Measurements from ENCODE around the gene RAB31.

RAB31 gene

GRCh38 chr18:9681217-9681616, 26.9 kb upstream of the RAB31 start:
- Histone ChIP-seq H3K4me1 (ENCODE audit: insufficient read depth, low read length) (peaks cover 19% of the 10 kb centered on the region), H3K36me3 (ENCODE audit: insufficient read depth, low read length) (no peaks in the 10 kb centered on the region), H3K9ac (ENCODE audit: low read length) (no peak overlapping the region), H3K27ac (ENCODE audit: low read depth, low read length) (no peak overlapping the region), H3K27me3 (ENCODE audit: control insufficient read depth in 1 of 2, insufficient read depth in 2 of 2, low read length in 2 of 2) (no peaks in the 10 kb centered on the region), H3K9me3 (ENCODE audit: low read length) (no peaks in the 10 kb centered on the region), H3K4me3 (ENCODE audit: low read depth in 1 of 2, low read length in 2 of 2) (no peak overlapping the region)

- Histone ChIP-seq H3K36me3 (ENCODE audit: insufficient read depth, low read length) (no peaks in the 10 kb centered on the region), H3K4me3 (ENCODE audit: low read depth in 1 of 2, low read length in 2 of 2) (no peak overlapping the region), H3K4me1 (ENCODE audit: insufficient read depth, low read length) (peaks cover 19% of the 10 kb centered on the region), H3K27me3 (ENCODE audit: control insufficient read depth in 1 of 2, insufficient read depth in 2 of 2, low read length in 2 of 2) (no peaks in the 10 kb centered on the region), H3K27ac (ENCODE audit: low read depth, low read length) (no peak overlapping the region), H3K9me3 (ENCODE audit: low read length) (no peaks in the 10 kb centered on the region), H3K9ac (ENCODE audit: low read length) (no peak overlapping the region)
Measured at GRCh38 chr18:9682572-9682971, 25.5 kb upstream of the RAB31 start.

DNA sequence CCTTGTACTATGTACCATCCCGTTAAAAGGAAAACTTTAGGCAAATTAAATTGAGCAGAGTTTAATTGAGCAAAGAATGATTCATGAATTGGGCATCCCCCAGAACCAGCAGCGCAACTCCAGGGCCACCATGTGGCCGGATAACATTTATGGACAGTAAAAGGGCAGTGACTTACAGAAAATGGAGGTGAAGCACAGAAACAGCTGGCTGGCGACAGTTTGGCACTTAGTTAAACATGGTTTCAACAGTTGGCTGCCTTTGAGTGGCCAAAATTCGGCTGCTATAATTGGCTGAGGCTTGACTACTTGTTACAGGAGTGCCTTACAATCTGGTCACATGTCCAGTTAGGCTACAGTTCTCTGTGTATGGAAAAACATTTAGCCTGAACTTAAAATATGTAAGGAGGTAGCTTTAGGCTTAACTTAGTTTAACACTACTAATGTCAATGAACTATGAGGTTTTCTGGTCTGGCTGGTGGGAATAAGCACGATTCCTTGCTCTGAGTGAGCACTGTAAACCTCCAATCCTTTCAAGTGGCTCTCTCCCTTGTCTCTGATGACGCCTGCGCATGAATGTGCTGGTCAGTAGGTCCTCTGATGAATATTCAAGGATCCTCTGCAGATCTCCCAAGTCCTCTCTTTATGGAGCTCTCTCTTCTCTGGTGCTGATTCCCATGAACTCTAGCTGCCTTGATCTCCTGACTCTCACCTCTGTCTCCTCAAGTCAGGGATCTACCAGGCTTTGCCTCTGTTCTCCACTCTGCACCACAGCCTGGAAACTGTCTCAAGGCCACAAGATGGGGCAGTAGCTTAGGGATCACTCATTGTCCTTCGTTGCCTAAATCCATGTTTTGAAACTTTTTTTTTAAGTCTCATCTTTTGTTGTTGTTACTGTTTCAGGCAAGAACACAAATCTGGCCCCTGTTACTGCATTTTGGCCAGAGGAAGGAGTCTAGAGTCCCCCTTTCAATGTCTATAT, 24.4 kb upstream of the RAB31 start:
- no peaks in the 10 kb centered on the region for H3K36me3 ChIP-seq (ENCODE audit: insufficient read depth, low read length)
- H3K27ac ChIP-seq (ENCODE audit: low read depth, low read length), result no peak overlapping the region
- H3K9ac ChIP-seq (ENCODE audit: low read length), result no peak overlapping the region

GRCh38 chr18:9684881-9685614, 23.1 kb upstream of the RAB31 start:
- H3K4me1 ChIP-seq (ENCODE audit: insufficient read depth, low read length), result peaks cover 19% of the 10 kb centered on the region
- H3K4me3 ChIP-seq (ENCODE audit: low read depth in 1 of 2, low read length in 2 of 2), result no peak overlapping the region
- H3K36me3 ChIP-seq (ENCODE audit: insufficient read depth, low read length), result no peaks in the 10 kb centered on the region
- H3K9me3 ChIP-seq (ENCODE audit: low read length), result no peaks in the 10 kb centered on the region
- peak overlapping the region; percentile 22 for H3K27ac ChIP-seq (ENCODE audit: low read depth, low read length)
- no peaks in the 10 kb centered on the region for H3K27me3 ChIP-seq (ENCODE audit: control insufficient read depth in 1 of 2, insufficient read depth in 2 of 2, low read length in 2 of 2)
- no peak overlapping the region for H3K9ac ChIP-seq (ENCODE audit: low read length)

More for the DNA sequence above, 24.4 kb upstream of the RAB31 start:
- H3K4me3 ChIP-seq (ENCODE audit: low read depth in 1 of 2, low read length in 2 of 2), result no peak overlapping the region
- no peaks in the 10 kb centered on the region for H3K9me3 ChIP-seq (ENCODE audit: low read length)
- peaks cover 19% of the 10 kb centered on the region for H3K4me1 ChIP-seq (ENCODE audit: insufficient read depth, low read length)
- no peaks in the 10 kb centered on the region for H3K27me3 ChIP-seq (ENCODE audit: control insufficient read depth in 1 of 2, insufficient read depth in 2 of 2, low read length in 2 of 2)

GRCh38 chr18:9685615-9685890, 22.5 kb upstream of the RAB31 start:
- H3K27ac ChIP-seq (ENCODE audit: low read depth, low read length), result no peak overlapping the region
- H3K9ac ChIP-seq (ENCODE audit: low read length), result no peak overlapping the region
- H3K4me3 ChIP-seq (ENCODE audit: low read depth in 1 of 2, low read length in 2 of 2), result no peak overlapping the region

GRCh38 chr18:9688036-9688741, 19.9 kb upstream of the RAB31 start:
- Histone ChIP-seq H3K9me3 (ENCODE audit: low read length) (no peaks in the 10 kb centered on the region), H3K27me3 (ENCODE audit: control insufficient read depth in 1 of 2, insufficient read depth in 2 of 2, low read length in 2 of 2) (no peaks in the 10 kb centered on the region), H3K27ac (ENCODE audit: low read depth, low read length) (no peak overlapping the region), H3K9ac (ENCODE audit: low read length) (no peak overlapping the region), H3K4me1 (ENCODE audit: insufficient read depth, low read length) (peaks cover 19% of the 10 kb centered on the region), H3K36me3 (ENCODE audit: insufficient read depth, low read length) (no peaks in the 10 kb centered on the region), H3K4me3 (ENCODE audit: low read depth in 1 of 2, low read length in 2 of 2) (no peak overlapping the region)

More at GRCh38 chr18:9685615-9685890, 22.5 kb upstream of the RAB31 start:
- Histone ChIP-seq H3K36me3 (ENCODE audit: insufficient read depth, low read length) (no peaks in the 10 kb centered on the region), H3K9me3 (ENCODE audit: low read length) (no peaks in the 10 kb centered on the region), H3K27me3 (ENCODE audit: control insufficient read depth in 1 of 2, insufficient read depth in 2 of 2, low read length in 2 of 2) (no peaks in the 10 kb centered on the region), H3K4me1 (ENCODE audit: insufficient read depth, low read length) (peaks cover 19% of the 10 kb centered on the region)

- Histone ChIP-seq H3K27me3 (ENCODE audit: control insufficient read depth in 1 of 2, insufficient read depth in 2 of 2, low read length in 2 of 2) (no peaks in the 10 kb centered on the region), H3K36me3 (ENCODE audit: insufficient read depth, low read length) (no peaks in the 10 kb centered on the region), H3K9ac (ENCODE audit: low read length) (no peak overlapping the region), H3K4me1 (ENCODE audit: insufficient read depth, low read length) (peaks cover 10% of the 10 kb centered on the region), H3K9me3 (ENCODE audit: low read length) (no peaks in the 10 kb centered on the region), H3K27ac (ENCODE audit: low read depth, low read length) (no peak overlapping the region), H3K4me3 (ENCODE audit: low read depth in 1 of 2, low read length in 2 of 2) (no peak overlapping the region)
Measured at GRCh38 chr18:9689253-9689652, 18.8 kb upstream of the RAB31 start.

- Histone ChIP-seq H3K9me3 (ENCODE audit: low read length) (no peaks in the 10 kb centered on the region), H3K9ac (ENCODE audit: low read length) (no peak overlapping the region), H3K4me3 (ENCODE audit: low read depth in 1 of 2, low read length in 2 of 2) (no peak overlapping the region), H3K36me3 (ENCODE audit: insufficient read depth, low read length) (no peaks in the 10 kb centered on the region), H3K27ac (ENCODE audit: low read depth, low read length) (no peak overlapping the region), H3K27me3 (ENCODE audit: control insufficient read depth in 1 of 2, insufficient read depth in 2 of 2, low read length in 2 of 2) (no peaks in the 10 kb centered on the region), H3K4me1 (ENCODE audit: insufficient read depth, low read length) (no peaks in the 10 kb centered on the region)
Measured at GRCh38 chr18:9690418-9691188, 17.5 kb upstream of the RAB31 start.

DNA sequence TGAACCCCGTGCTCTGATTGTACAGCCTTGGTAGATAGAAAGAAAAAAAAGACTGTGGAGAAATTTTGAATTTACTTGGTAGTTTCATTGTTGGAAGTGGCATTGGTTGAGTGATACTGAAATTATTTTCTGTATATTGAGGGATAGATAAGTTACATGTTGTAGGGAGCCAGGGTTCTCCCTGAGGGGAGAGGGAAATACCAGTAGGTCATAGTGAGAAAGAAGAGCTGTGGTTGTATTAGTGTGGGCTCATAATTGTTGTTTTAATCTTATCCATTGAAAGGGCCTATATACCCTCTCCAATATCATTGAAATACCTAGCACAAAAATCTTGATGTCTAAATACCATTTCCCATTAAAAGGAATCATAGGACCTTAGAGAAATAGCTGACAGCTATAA, 16.9 kb upstream of the RAB31 start:
- Histone ChIP-seq H3K4me3 (ENCODE audit: low read depth in 1 of 2, low read length in 2 of 2) (no peak overlapping the region), H3K9ac (ENCODE audit: low read length) (no peak overlapping the region), H3K27me3 (ENCODE audit: control insufficient read depth in 1 of 2, insufficient read depth in 2 of 2, low read length in 2 of 2) (no peaks in the 10 kb centered on the region), H3K27ac (ENCODE audit: low read depth, low read length) (no peak overlapping the region), H3K4me1 (ENCODE audit: insufficient read depth, low read length) (no peaks in the 10 kb centered on the region), H3K36me3 (ENCODE audit: insufficient read depth, low read length) (no peaks in the 10 kb centered on the region), H3K9me3 (ENCODE audit: low read length) (no peaks in the 10 kb centered on the region)

- H3K27ac ChIP-seq (ENCODE audit: low read depth, low read length), result no peak overlapping the region
- no peaks in the 10 kb centered on the region for H3K36me3 ChIP-seq (ENCODE audit: insufficient read depth, low read length)
- H3K9me3 ChIP-seq (ENCODE audit: low read length), result no peaks in the 10 kb centered on the region
- H3K9ac ChIP-seq (ENCODE audit: low read length), result no peak overlapping the region
- no peak overlapping the region for H3K4me3 ChIP-seq (ENCODE audit: low read depth in 1 of 2, low read length in 2 of 2)
- no peaks in the 10 kb centered on the region for H3K27me3 ChIP-seq (ENCODE audit: control insufficient read depth in 1 of 2, insufficient read depth in 2 of 2, low read length in 2 of 2)
- no peaks in the 10 kb centered on the region for H3K4me1 ChIP-seq (ENCODE audit: insufficient read depth, low read length)
Measured at GRCh38 chr18:9694174-9694573, 13.9 kb upstream of the RAB31 start.

All from muscle layer of colon (tissue), 2 donors.